Measurements from ENCODE around the gene IL7R.
"Not testable (repeated sequence)": the region's sequence is repeated elsewhere in the genome, so short reads cannot be mapped to it uniquely, and the experiment has no call there.

The IL7R gene

GRCh38 chr5:35878079-35878478 is 21.4 kb downstream of the IL7R start:
- no peak for DNase-seq

- no peak for DNase-seq
Measured at GRCh38 chr5:35879096-35879495, 22.4 kb downstream of the IL7R start.

- DNase-seq, result no peak
Measured at GRCh38 chr5:35879649-35880048, 23.0 kb downstream of the IL7R start.

- DNase-seq, result no peak
Measured at GRCh38 chr5:35880156-35880555, 23.5 kb downstream of the IL7R start.

GRCh38 chr5:35881758-35882157 is 25.1 kb downstream of the IL7R start:
- no peak for DNase-seq

GRCh38 chr5:35884191-35884769 is 27.6 kb downstream of the IL7R start:
- DNase-seq, result no peak

- DNase-seq, result no peak
Measured at GRCh38 chr5:35884773-35885172, 28.1 kb downstream of the IL7R start.

- no peak for DNase-seq
Measured at GRCh38 chr5:35886381-35886780, 29.7 kb downstream of the IL7R start.

- no peak for DNase-seq
Measured at GRCh38 chr5:35887321-35888100, 30.8 kb downstream of the IL7R start.

- no peak for DNase-seq
Measured at GRCh38 chr5:35890021-35891020, 33.6 kb downstream of the IL7R start.

- DNase-seq, result not testable (repeated sequence)
Measured at GRCh38 chr5:35892799-35893198, 36.1 kb downstream of the IL7R start.

GRCh38 chr5:35894131-35894530 is 37.4 kb downstream of the IL7R start:
- no peak for DNase-seq

GRCh38 chr5:35898952-35899660 is 42.4 kb downstream of the IL7R start:
- DNase-seq, result no peak

GRCh38 chr5:35899800-35900199 is 43.1 kb downstream of the IL7R start:
- no peak for DNase-seq

- no peak for DNase-seq
Measured at GRCh38 chr5:35900972-35901695, 44.4 kb downstream of the IL7R start.

GRCh38 chr5:35902046-35902672 is 45.5 kb downstream of the IL7R start:
- no peak for DNase-seq

GRCh38 chr5:35903631-35904203 is 47.0 kb downstream of the IL7R start:
- DNase-seq, result no peak

- no peak for DNase-seq
Measured at GRCh38 chr5:35904443-35905132, 47.9 kb downstream of the IL7R start.

GRCh38 chr5:35908228-35908627 is 51.5 kb downstream of the IL7R start:
- no peak for DNase-seq

- no peak for DNase-seq
Measured at GRCh38 chr5:35908814-35909213, 52.1 kb downstream of the IL7R start.
